Hematopoietic multipotent progenitor cell (in vitro differentiated cells): Measurements from ENCODE around the gene KMT2E. TPM values are rescaled to one million over a fixed set of nuclear protein-coding genes. Genes with fewer than 3 reads are reported as not detected.
"Not testable (repeated sequence)": the region's sequence is repeated elsewhere in the genome, so short reads cannot be mapped to it uniquely, and the experiment has no call there.

Experiments used
- DNase-seq, 3 donors: peaks; one replicate each; pipeline ENCODE4 v3.0.0-alpha.2; 2011 to 2015; ENCODE audit warnings: low read depth in 2 of 3, low spot score in 2 of 3
- total RNA-seq: library from RNA; depleted of rRNA; stranded (reverse); fragments of >200 nt; gene quantifications from one replicate; pipeline ENCODE4 v1.2.3, GENCODE V29; 2012

Gene KMT2E
- total RNA-seq, 1 donor, result 159 TPM

DNA sequence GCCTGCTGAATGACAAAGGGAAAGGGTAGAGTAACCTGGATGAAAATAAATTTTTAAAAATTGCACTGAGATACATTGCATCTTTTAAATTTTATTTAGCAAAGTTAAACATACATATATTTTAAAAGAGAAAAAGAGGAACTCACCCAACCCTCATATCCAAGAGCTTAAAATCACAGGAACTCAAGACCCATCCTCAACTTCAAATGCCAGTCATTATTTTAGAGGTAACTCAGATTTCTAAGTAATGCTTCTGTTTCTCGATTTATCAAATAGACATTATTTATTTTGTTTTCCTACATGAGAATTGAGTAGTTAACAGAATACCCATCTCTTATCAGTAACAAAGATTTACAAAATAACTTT, 32.4 kb upstream of the KMT2E start:
- peak in 1 of 3 donors; percentile 41 for DNase-seq

DNA sequence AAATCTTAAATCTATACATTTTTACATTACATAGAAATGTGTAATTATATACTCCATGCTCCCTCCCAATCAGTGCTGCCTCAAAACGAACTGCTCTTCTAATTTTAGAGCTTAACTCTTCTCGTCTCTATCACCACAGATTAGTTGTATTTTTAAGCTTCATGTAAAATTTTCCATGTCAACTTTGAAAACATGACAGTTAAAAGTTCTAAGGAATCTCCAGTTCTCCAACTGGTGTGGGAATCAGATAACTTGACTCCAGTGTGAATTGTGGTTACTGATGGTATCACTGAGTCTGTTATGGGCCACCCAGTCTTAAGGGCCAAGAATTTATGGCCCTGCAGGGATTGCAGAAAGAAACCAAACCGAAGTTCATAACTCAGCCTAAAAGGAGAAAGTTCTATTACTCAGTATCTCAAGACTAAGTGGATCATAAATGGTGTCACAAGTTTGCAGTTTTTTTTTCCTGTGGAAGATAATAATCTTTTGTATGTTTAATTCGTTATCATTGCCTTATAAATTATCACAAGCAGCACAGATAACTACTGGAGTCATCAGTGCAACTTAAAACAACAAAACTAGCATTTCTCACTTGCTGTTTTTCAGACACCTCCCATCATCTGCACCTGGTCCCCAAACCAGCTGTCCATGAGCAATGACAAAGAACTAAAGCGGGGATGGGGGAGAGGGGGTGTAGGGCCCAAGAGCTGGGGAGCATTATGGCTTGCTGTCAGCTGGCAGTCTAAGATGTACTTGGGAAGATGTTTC, 31.5 kb upstream of the KMT2E start:
- no peak for DNase-seq

DNA sequence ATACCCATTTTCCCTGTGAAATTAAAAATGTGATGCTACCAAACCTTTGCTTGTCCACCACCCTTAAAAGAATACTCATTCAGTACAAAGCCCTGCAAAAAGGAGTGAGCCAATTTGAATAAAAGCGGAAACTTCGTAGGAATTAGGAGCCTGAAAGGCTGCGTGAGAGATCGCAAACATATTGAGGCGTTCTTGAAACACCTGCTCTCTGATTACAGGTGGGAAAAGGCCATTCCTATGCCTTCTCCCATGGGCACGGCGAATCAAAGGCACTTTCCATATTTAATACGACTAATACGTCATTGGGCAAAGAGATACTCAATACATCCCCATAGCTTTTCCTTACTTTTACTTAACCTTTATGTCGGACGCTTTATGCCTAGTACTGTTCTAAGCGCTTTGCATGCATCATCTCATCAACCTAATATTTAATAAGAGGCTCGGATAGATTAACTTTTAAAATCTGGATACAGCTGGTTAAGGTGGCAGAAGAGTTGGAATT, 30.9 kb upstream of the KMT2E start:
- no peak for DNase-seq

DNA sequence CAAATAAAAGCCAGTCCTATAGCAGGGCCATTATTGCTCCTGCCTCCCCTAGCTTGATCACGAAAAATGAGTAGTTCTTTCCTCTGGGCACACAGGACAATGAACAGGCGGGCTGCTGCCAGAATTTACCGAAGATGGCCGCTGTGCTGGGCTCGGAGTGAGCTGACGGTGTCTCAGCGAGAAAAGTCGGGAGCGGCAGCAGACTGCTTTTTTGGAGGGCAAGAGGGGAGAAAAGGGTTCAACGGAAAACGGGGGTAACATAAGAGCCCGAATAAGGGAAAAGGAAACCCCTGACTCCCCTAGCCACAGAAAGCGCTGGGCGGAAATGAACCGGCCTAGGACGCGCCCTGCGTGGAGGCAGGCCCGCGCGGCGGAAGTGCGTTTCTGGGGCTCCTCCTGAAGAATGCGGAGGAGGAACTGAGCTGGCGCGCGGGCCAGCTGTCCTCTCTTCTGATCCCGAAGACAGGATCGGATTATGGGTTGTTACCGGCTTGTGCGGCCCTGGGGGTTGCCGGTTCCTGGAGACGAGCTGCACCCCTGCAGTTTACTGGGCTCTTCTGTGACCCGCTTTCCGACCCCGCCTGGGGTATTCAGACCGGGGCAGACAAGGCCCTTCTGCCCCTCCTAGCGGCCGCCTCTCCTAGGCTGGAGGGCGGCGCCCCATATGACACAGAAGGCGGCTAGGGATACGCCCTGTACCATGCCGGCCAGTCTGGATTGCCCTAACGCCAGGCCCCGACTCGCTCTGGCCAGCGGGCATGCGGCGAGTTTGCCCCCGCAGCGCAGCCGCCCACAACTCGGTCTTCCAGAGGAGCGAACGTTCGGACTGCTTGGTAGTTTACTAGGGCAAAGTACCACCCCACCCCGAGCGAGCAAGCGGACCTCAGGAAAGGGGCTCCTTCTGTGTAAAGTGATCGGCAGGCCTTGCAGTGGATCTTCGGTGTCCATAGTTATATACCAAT, 30.1 kb upstream of the KMT2E start:
- peak; percentile 68 to 88 (median 87) for DNase-seq

DNA sequence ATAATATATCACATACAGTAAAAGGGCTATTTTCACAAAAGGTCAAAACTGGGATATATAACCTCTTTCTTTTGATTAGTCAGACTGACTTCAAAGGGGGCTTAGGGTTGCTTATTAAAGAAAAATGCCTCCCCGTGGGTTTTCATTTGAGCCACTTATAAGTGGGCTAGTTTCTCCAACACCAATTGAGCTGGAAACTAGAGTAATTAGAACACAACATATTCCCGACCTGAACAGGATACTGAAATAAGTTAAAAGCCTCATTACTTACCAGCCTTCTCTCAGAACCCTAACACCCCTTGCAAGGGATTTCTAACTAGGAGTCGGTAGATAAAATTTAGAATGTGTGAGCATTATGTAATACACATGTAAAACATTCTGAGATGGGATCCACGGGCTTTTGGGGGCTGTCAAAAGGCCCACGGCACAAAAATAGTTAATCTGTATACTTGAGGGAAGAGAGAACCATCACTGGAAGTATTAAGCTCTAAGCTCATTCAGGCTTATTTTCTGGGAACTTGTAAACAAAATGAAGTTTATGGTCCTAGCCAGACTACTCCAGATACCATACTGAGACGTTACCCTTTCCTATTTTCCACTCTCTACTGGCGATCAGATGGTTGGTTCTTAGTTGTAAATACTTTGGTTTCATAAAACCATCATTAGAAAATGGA, 29.3 kb upstream of the KMT2E start:
- DNase-seq, result no peak

DNA sequence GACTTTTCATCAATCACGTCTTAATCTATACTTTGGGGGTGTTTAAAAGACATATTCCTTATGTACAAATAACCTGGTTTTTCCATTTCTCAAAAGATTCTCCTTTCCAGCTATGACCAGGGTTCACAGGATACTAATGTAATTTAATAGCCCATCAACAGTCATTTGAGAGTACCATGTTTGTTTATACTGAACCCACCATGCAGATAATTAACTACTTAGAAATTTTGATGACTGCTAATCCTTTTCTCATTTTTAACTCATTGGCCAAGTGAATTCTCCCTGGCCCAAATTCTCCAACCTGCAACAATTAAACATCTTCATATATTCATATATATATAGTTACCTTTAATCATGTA, 28.8 kb upstream of the KMT2E start:
- DNase-seq, result no peak

DNA sequence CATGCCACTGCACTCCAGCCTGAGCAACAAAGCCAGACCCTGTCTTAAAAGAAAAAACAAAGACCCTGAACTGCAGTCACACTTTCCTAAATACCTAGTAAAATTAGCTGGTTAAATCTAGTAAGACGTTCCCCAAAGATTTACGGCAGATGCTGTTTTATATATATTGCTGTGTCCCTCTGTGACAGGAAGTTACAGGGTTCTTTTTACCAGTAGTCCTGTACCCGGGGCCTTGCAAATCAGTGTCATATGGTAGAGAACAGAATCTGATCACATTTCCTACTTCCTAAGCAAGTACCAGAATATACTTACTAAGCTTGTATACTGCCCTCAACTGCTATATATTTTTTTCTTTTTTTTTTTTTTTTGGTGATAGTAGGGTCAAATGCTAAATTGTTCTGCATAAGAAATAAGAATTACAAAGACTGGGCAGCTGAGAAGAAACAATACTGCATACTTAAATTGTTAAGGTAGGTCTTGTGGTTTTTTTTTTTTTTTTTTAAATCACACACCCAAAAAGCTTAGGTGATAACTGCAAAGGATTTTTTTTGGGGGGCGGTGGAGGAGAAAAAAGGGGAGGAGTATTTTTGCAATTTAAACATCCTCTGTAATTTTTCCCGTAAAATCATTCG, 27.3 kb upstream of the KMT2E start:
- DNase-seq, result no peak

DNA sequence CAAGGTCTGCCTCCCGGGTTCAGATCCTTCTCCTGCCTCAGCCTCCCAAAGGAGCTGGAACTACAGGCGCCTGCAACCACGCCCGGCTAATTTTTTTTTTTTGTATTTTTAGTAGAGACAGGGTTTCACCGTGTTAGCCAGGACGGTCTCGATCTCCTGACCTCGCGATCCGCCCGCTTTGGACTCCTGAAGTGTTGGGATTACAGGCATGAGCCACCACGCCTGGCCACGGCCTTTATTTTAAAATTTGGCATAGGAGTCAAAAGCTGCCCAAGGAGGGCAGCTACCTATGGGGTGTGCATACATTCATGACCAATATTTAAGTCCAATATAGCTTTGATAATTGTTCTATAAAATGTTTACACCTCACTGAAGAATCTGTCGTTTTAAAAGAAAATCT, 26.6 kb upstream of the KMT2E start:
- not testable (repeated sequence) for DNase-seq

DNA sequence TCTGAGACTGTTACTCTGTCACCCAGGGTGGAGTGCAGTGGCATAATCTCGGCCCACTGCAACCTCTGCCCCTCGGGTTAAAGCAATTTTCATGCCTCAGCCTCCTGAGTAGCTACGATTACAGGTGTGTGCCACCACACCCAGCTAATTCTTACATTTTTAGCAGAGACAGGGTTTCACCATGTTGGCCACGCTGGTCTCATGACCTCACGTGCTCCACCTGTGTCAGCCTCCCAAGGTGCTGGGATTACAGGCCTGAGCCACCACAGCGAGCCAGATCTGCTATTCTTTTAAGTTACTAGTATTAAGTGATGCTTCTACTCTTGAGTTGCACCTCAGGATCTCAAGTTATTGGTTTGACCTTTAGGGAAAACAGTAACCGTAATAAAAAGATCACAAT, 23.0 kb upstream of the KMT2E start:
- DNase-seq, result no peak

DNA sequence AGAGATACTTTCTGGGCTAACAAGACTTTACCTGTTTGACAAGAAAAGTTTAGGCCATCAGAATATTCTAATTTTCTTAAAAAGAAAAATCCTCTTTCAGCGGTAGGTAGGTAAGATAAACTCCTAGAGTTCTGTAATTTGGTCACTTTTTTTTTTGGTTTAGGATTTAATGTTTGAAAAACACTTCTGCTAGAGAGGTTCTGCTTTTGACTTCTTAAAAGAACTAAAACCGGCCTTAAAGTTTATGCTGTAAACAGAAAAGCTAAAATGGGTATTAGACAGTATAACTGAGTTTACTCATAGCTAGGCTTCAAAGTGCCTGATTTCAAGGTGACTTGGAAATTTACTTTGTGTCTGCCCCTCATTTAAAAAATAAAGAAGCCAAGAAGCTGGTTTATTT, 21.7 kb upstream of the KMT2E start:
- no peak for DNase-seq

DNA sequence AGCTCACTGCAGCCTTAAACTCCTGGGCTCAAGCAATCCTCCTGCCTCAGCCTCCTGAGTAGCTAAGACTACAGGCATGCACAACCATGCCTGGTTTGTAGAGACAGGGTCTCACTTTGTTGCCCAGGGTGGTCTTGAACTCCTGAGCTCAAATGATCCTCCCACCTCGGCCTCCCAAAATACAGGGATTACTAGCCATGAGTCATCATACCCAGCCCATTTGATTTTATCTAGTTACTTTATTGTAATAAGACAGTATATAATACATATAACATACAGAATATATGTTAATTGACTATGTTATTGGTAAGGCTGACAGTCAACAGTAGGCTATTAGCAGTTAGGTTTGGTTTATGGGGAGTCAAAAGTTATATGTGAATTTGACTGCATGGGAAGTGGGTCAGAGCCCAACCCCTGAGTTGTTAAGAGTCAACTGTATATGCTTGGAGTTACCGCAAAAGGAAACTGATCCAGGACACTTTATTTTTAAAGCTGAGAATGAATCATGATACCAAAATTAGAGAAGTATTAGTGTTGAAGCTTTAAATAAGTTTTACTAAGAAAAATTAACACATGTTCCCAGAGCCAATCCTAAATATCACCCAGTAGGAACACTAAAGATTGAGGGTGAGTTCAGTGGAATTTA, 20.7 kb upstream of the KMT2E start:
- DNase-seq, result no peak

DNA sequence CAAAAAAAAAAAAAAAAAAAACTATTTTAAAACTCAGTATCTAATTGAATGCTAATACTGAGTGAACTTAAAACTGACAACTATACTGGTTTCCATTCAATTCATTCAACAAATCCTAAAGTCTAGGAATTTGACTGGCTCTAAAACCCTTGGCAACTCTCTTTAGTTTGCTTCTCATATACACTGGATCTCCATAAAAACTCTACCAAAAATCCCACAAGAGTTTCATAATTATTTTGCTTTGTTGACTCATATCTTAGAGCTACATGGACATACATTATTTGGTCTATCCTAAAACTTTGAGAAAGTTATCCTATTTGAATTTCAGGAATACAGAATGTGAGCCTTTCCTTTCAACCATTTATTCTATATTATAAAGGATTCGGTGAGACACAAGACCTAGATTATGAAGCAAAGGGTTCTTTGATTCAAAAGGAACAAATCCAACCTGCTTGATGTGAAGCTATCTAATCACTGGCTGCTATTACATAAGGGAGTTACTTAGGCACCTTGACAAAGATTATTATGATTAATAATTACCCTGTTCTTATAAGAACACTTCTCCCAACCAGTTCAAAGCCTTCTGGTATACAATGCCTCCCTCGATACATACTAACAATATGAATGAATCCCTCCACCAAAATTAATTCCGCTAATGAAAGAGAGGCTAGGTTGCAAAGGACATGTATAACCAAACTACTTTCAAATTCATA, 15.8 kb upstream of the KMT2E start:
- DNase-seq, result no peak

DNA sequence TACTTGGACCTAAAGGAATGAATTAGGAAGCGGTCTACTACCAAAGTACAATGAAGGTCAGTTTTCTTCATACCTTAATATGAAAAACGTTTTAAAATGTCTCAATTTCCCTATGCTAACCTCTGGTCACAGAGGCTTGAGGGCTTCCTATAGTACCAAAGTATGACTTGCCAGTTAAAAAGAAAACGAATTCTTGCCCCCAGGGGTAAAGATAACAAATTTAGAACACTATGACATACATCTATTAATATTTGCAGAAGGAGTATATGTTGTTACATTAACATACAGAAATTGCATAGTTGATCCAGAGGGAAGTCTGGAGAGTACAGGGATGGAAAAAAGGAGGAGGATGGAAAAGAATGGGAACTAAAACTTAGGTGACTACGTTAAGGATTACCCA, 13.8 kb upstream of the KMT2E start:
- no peak for DNase-seq

DNA sequence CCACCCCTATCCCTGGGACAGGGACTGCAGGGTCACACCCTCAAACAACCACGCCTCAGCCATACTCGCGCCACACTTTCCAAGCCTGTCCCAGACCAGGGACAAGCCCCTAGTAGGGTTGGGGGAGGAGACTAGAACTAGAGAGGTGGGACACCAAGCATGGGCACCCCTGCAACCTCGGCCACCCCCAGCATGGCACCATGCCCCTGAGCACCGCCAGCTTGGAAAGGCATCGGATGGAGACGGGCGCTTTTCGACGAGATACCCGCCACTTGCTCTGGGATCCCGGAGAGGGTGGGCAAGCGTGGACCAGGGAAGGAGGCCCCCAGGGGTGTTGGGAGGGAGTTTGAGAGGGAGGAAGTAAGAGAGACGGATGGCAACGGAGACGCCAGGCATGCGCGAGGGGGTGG, 13.1 kb upstream of the KMT2E start:
- DNase-seq, result no peak

DNA sequence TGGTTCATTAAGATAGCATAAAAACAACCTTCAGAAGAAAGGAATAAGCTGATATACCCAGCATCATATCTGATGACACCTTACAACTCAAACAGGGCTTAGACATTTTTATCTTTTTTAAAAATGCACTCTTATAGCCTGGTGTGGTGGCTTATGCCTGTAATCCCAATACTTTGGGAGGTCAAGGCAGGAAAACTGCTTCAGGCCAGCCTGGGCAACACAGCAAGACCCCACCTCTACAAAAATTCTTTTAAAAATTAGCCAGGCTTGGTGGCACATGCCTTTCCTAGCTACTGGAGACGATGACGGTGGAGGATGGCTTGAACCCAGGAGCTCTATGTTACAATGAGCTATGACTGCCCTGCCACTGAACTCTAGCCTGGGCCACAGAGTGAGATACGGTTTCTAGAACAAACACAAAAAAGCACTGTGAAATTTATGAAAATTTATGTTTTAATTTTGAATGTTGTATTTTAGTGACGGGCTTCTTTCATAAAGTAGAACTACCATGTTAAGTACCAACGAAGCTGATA, 12.3 kb upstream of the KMT2E start:
- no peak for DNase-seq

DNA sequence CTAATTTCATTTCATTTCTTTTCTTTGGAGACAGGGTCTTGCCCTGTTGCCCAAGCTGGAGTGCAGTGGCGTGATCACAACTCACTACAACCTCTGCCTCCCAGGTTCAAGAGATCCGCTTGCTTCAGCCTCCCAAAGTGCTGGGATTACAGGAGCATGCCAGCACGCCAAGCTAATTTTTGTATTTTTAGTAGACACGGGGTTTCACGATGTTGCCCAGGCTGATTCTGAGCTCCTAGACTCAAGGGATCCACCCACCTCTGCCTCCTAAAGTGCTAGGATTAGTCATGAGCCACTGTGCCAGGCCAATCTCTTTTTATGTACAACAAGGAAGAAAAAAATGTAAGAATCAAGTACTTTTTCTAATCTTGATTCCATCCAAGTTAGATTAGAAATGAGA, 10.7 kb upstream of the KMT2E start:
- DNase-seq, result no peak

DNA sequence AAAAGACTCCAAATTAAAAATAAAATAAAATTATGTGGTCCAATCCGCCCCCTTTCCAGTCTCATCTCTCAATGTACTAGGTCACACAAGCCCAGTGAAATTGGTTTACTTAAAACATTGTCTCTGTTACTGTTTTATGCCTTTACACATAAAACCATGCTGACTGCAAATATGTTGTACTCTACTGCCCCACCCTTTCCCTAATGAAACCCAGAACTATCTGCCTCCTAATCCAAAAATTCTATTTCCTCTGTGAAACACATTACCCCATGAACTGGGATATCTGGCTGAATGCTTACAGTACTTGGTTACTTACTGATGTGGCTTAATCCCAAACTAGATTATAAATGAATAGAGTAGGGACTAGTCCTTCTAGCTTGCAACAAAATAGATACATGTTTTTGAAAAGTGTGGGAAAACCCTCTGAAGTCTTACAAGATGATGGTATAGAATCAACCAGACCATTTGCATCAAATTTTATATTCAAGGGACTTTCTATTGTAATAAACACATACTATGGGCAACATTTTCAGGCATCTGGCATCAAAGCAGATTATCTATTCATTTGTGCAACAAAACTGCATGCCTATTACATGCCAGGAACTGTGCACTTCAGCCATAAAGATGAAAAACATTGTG, 10.0 kb upstream of the KMT2E start:
- DNase-seq, result no peak

DNA sequence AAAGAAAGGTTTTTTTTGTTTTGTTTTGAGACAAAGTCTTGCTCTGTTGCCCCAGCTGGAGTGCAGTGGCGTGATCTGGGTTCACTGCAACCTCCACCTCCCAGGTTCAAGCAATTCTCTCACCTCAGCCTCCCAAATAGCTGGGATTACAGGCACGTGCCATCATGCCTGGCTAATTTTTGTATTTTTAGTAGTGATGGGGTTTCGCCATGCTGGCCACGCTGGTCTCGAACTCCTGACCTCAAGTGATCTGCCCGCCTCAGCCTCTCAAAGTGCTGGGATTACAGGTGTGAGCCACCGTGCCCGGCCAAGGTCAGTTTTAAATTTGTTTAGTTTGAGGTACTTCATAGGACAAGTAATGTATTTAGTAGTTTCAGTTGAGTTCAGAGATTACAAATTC, 9.0 kb upstream of the KMT2E start:
- not testable (repeated sequence) for DNase-seq

DNA sequence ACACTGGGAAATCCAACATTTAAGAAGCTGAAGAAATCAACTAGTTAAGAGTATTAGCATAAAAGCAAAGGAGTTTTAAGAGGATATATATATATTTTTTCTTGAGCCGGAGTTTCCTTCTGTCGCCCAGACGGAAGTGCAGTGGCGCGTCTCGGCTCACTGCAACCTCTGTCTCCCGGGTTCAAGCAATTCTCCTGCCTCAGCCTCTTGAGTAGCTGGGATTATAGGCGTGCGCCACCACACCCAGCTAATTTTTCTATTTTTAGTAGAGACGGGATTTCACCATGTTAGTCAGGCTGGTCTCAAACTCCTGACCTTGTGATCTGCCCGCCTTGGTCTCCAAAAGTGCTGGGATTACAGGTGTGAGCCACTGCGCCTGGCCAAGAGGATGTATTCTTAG, 8.5 kb upstream of the KMT2E start:
- DNase-seq, result not testable (repeated sequence)
